Esophagus (tissue), 2 donors: Measurements from ENCODE around the gene ARMH1. TPM values are rescaled to one million over a fixed set of nuclear protein-coding genes. Genes with fewer than 3 reads are reported as not detected.
"Not testable (repeated sequence)": the region's sequence is repeated elsewhere in the genome, so short reads cannot be mapped to it uniquely, and the experiment has no call there.

Source experiments
- H3K27ac ChIP-seq, 2 donors: one replicate each; pipeline ENCODE4 v1.5.1; 2013; ENCODE audit warnings: low read depth in 2 of 2, mild to moderate bottlenecking in 2 of 2, inconsistent platforms in 1 of 2, low read length in 1 of 2, moderate library complexity in 1 of 2
- H3K27me3 ChIP-seq, 2 donors: one replicate each; pipeline ENCODE4 v1.6.1; 2013; ENCODE audit warnings: low read length in 2 of 2, control low read depth in 1 of 2, mild to moderate bottlenecking in 1 of 2; ENCODE audit not compliant: insufficient read depth in 2 of 2, control insufficient read depth in 1 of 2
- H3K36me3 ChIP-seq, 2 donors: one replicate each; pipeline ENCODE4 v1.6.1; 2013; ENCODE audit warnings: low read length in 1 of 2; ENCODE audit not compliant: control insufficient read depth in 2 of 2, insufficient read depth in 2 of 2
- H3K4me1 ChIP-seq, 2 donors: one replicate each; pipeline ENCODE4 v1.6.1; 2013; ENCODE audit warnings: low read length in 1 of 2; ENCODE audit not compliant: control insufficient read depth in 2 of 2, insufficient read depth in 2 of 2
- H3K4me3 ChIP-seq, 2 donors: one replicate each; pipeline ENCODE4 v1.5.1; 2013; ENCODE audit warnings: low read length in 2 of 2, mild to moderate bottlenecking in 2 of 2, low read depth in 1 of 2, moderate library complexity in 1 of 2
- H3K9me3 ChIP-seq, 2 donors: one replicate each; pipeline ENCODE4 v1.6.1; 2013; ENCODE audit warnings: mild to moderate bottlenecking in 2 of 2, low read depth in 1 of 2, low read length in 1 of 2, moderate library complexity in 1 of 2; ENCODE audit not compliant: control insufficient read depth in 2 of 2, insufficient read depth in 1 of 2
- WGBS, 2 donors: extraction: QIAGEN DNeasy Blood & Tissue Kit; methylation state at CpG; one replicate each; pipeline ENCODE4 v1.1.7; 2013; 5-methylcytosine and 5-hydroxymethylcytosine counted together
- polyA plus RNA-seq, 2 donors: library from polyadenylated mRNA; stranded (reverse); fragments of 200-250 nt; gene quantifications; one replicate each; pipeline ENCODE4 v1.2.3, GENCODE V29; 2013
- donor health status: healthy with polysubstance abuse.
- donor health status: Bipolar disorder and iron deficiency.

The ARMH1 gene
- polyA plus RNA-seq, 2 donors, result 0.71 to 1.1 TPM

DNA sequence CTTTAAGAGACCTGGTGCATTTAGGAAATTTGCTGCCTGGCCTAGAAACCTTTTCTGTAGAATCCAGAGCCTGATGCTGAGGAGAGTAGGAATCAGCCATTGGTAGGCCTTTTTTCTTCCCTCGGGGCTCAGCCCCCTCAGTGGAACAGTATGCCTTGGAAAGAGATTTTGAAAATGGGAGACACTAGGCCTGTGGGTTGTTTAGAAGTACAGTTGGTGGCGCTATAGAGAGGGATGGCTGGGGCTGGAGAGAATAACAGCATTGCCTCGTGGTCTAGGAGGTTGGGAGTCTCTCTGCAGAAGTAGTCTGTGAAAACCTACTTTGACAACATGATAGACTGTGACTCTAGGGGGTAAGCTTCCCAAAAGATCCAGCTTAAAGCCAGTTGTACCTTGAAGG, 73.4 kb downstream of the ARMH1 start:
- 91% methylated on average over 3 of the region's 3 CpGs for WGBS, 2 donors
- H3K4me3 ChIP-seq, result no peak overlapping the region

DNA sequence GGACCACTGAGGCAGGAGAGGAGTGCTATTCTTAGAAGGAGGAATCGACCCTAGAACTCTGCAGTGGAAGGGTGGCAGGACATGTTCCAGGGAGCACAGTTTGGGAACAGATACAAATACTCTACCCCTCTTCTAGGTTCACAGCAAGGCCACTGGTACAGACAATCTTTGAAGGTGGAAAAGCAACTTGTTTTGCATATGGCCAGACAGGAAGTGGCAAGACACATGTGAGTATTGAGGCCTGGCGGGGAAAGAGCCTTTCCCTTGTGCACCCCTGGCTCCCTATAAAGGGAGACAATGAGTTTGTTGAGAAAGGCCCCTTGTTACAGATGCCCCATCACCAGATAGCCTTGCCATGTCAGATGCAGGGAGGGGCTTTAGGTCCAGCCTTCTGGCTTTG, 82.9 kb downstream of the ARMH1 start:
- Histone ChIP-seq H3K4me1 (no peaks in the 10 kb centered on the region), H3K36me3 (peaks cover under 1 to 9% of the 10 kb centered on the region in 2 donors), H3K4me3 (no peak overlapping the region), H3K27me3 (no peaks in the 10 kb centered on the region), H3K27ac (no peak overlapping the region), H3K9me3 (no peaks in the 10 kb centered on the region)
- WGBS, 2 donors, result 93 to 95% methylated on average over 2 of the region's 2 CpGs

More for the DNA sequence above, 73.4 kb downstream of the ARMH1 start:
- Histone ChIP-seq H3K9me3 (no peaks in the 10 kb centered on the region), H3K4me1 (no peaks in the 10 kb centered on the region), H3K36me3 (peaks cover 0 to 4% of the 10 kb centered on the region in 2 donors), H3K27me3 (no peaks in the 10 kb centered on the region), H3K27ac (no peak overlapping the region)

DNA sequence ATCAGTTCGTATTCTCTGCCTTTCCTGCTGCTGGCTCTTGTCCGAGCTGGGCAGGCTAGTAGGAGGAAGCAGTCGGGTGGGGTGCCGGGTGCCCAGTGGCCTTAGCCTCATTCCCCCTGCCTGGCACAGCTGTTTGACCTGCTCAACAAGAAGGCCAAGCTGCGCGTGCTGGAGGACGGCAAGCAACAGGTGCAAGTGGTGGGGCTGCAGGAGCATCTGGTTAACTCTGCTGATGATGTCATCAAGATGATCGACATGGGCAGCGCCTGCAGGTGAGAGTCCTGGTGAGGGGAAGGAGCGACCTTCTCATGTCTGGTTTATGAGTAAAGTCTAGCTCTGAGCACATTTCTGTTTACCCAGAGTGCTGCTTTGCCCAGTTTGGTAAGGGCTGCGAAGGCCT, 84.6 kb downstream of the ARMH1 start:
- no peaks in the 10 kb centered on the region for H3K27me3 ChIP-seq
- H3K4me1 ChIP-seq, result no peaks in the 10 kb centered on the region
- no peaks in the 10 kb centered on the region for H3K9me3 ChIP-seq
- no peak overlapping the region for H3K4me3 ChIP-seq
- peaks cover 2 to 3% of the 10 kb centered on the region in 2 donors for H3K36me3 ChIP-seq
- WGBS, 2 donors, result 90 to 91% methylated on average over 11 of the region's 11 CpGs
- H3K27ac ChIP-seq, result no peak overlapping the region

DNA sequence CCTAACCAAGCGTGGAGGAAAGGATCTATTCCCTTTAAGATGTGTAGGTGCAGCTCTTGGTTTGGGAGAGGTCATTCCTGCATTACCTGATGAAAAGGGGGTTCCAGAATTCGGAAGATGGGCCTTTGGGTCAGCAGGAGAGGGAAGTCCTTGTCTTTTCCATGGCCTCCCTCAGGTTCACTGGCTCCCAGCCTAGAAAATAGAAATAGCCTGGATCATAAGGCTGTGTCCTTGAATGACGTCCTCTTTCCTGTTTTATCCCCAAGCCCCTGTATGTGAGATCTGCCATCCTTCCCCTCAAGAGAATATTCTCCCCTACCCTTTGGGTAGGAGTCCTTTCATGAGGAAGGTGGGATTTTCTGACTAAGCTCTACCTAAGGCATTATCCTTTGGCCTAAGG, 86.4 kb downstream of the ARMH1 start:
- WGBS, 2 donors, result 90 to 96% methylated on average over 3 of the region's 3 CpGs
- Histone ChIP-seq H3K27me3 (no peaks in the 10 kb centered on the region), H3K4me1 (no peaks in the 10 kb centered on the region), H3K4me3 (no peak overlapping the region), H3K27ac (no peak overlapping the region), H3K36me3 (peaks cover 0 to 2% of the 10 kb centered on the region in 2 donors), H3K9me3 (no peaks in the 10 kb centered on the region)

DNA sequence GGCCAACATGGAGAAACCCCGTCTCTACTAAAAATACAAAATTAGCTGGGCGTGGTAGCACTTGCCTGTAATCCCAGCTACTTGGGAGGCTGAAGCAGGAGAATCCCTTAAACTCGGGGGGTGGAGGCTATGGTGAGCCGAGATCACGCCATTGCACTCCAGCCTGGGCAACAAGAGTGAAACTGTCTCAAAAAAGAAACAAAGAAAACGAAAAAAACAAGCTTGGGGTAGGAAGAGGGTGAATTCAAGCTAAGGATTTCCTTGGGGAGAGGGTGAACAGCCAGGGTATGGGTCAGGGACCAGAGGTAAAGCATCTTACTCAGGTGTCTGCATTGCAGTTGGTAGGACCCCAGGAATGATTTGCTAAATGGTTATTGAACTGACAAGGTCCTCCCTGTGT, 91.9 kb downstream of the ARMH1 start:
- WGBS, 2 donors, result 94% methylated on average over 6 of the region's 6 CpGs
- H3K36me3 ChIP-seq, result not testable (repeated sequence)

More for the DNA sequence above, 91.9 kb downstream of the ARMH1 start:
- not testable (repeated sequence) for H3K9me3 ChIP-seq, H3K27me3 ChIP-seq, H3K27ac ChIP-seq, H3K4me3 ChIP-seq, H3K4me1 ChIP-seq

Other genes starting within 250 kb of the ARMH1 start
- gene TMEM53, start 233 bp upstream of the ARMH1 start, polyA plus RNA-seq, result 1 to 10 TPM; 3.5 to 5.0 TPM
- not detected for gene RNU5D-1, start 56.5 kb downstream of the ARMH1 start, polyA plus RNA-seq
- 1 to 10 TPM; 4.5 to 9.4 TPM for gene KIF2C, start 65.1 kb downstream of the ARMH1 start, polyA plus RNA-seq
- gene RPS8, start 100.8 kb downstream of the ARMH1 start, polyA plus RNA-seq, result 1,000 to 10,000 TPM; 2,523 to 3,063 TPM
- gene BEST4, start 113.5 kb downstream of the ARMH1 start, polyA plus RNA-seq, result under 1 TPM; 0.11 to 0.26 TPM
- gene PLK3, start 125.7 kb downstream of the ARMH1 start, polyA plus RNA-seq, result 10 to 100 TPM; 23.1 to 58.1 TPM
- under 1 TPM; 0.14 to 0.26 TPM for gene DYNLT4, start 132.6 kb downstream of the ARMH1 start, polyA plus RNA-seq
- gene BTBD19, start 133.8 kb downstream of the ARMH1 start, polyA plus RNA-seq, result 1 to 10 TPM; 1.3 to 8.0 TPM
- gene PTCH2, start 168.5 kb downstream of the ARMH1 start, polyA plus RNA-seq, result under 1 TPM; 0.34 to 0.71 TPM